ENCODE results near the gene KSR1. TPM values are rescaled to one million over a fixed set of nuclear protein-coding genes. Genes with fewer than 3 reads are reported as not detected.

KSR1 gene
- total and polyA plus RNA-seq, 2 of the 4 experiments (the other 2 are of a cell fraction), result 12.5 to 21.9 TPM

DNA sequence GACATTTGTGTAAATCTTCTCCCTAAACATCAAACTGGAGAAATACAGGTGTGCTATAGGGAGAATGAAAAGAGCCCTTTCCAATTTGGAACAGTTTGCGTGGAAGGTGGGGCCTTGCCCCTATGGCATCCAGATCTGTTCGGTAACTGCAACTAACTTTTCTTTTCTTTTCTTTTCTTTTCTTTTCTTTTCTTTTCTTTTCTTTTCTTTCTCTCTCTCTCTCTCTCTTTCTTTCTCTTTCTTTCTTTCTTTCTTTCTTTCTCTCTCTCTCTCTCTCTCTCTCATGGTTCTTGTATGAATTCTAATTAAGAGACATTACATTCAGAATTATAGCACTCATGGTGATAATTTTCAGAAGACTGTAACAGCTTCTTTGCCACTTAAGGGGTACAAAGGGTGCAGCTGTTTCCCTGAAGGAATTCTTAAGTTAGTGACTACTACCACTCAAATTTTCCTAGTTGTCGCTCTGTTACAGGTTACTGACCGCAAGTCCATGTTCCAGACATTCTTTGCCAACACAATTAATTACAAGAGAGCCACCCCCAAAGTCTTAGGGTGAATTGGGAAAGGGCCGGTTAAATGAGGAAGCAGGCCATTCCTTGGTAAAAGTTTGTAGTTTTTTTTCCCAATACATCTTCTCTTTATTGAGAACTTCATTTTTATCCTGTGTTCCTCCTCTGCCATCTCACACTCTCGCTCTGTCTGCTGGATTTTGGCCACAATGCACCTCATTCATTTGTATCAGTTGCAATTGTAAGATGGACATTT is 69.8 kb downstream of the KSR1 start:
- Histone ChIP-seq H2BK120ac (ENCODE audit: low read depth, low read length) (peak overlapping the region; percentile 75; the same call in 1 of the 2 replicates), H3K9ac (ENCODE audit: low read depth, low read length) (peak overlapping the region; percentile 11; the same call in 1 of the 2 replicates), H3K36me3 (ENCODE audit: control insufficient read depth, insufficient read depth, low read length) (no peaks in the 10 kb centered on the region), H4K5ac (ENCODE audit: low read depth, low read length) (no peak overlapping the region), H2BK5ac (ENCODE audit: low read depth, low read length, poor library complexity, severe bottlenecking) (no peak overlapping the region), H3K56ac (ENCODE audit: extremely low read depth, insufficient read depth, low read length) (no peak overlapping the region), H3K23ac (ENCODE audit: low read depth, low read length) (peak overlapping the region; percentile 70; the same call in 1 of the 2 replicates), H3K79me1 (ENCODE audit: low read depth in 1 of 2, low read length in 2 of 2) (peaks cover 42 to 87% of the 10 kb centered on the region in 2 experiments), H3K18ac (ENCODE audit: low read depth, low read length) (no peak overlapping the region; the same call in 1 of the 2 replicates), H3K4me3 (ENCODE audit: insufficient read depth, low read depth, low read length) (no peak overlapping the region), H3K4ac (ENCODE audit: low read depth, low read length) (peak overlapping the region; percentile 75; the same call in 1 of the 2 replicates), H3K27me3 (ENCODE audit: control insufficient read depth, insufficient read depth, low read length) (no peaks in the 10 kb centered on the region), H2AFZ (replicated peaks; ENCODE audit: low read length, poor library complexity) (no peak overlapping the region), H3K27ac (ENCODE audit: insufficient read depth, low read length) (no peak overlapping the region), H3K4me1 (ENCODE audit: control insufficient read depth, insufficient read depth, low read length) (peaks cover 37% of the 10 kb centered on the region), H2BK20ac (ENCODE audit: low read depth, low read length) (peak overlapping the region; percentile 46; the same call in 1 of the 2 replicates), H4K8ac (ENCODE audit: low read depth in 2 of 2, low read length in 2 of 2) (peak overlapping the region; percentile 4 to 79; a peak in 2 of 4 replicates), H2AK5ac (ENCODE audit: low read depth, low read length) (peak overlapping the region; percentile 74; the same call in 1 of the 2 replicates), H4K91ac (ENCODE audit: insufficient read depth, low read depth, low read length) (peak overlapping the region; percentile 42; the same call in 1 of the 2 replicates), H3K4me2 (ENCODE audit: low read depth, low read length) (peak overlapping the region; percentile 34; the same call in 1 of the 2 replicates), H3K14ac (replicated peaks; ENCODE audit: low read depth, low read length) (peak overlapping the region; percentile 85; the same call in 1 of the 2 replicates), H3K9me3 (ENCODE audit: control insufficient read depth, insufficient read depth, low read length) (no peaks in the 10 kb centered on the region), H4K20me1 (ENCODE audit: insufficient read depth, low read length) (peaks cover 41% of the 10 kb centered on the region), H3K9me1 (ENCODE audit: insufficient read depth, low read length) (peaks cover 29% of the 10 kb centered on the region), H2BK15ac (ENCODE audit: low read depth, low read length) (peak overlapping the region; percentile 49; the same call in 1 of the 3 replicates), H2AK9ac (replicated peaks; ENCODE audit: low read depth, low read length, poor library complexity) (no peak overlapping the region)
- ChIA-PET POLR2A (ENCODE audit: unreplicated experiment) (no interaction called here), CTCF (interaction anchor here (0.7 kb wide), 1 partner anchor 8 kb away, joined by 3 read pairs; no protein-coding TSS in a partner anchor)
- no CpG with 5 or more reads among the region's 6 CpGs for WGBS, 2 experiments (ENCODE audit: extremely low coverage in 2 of 2, insufficient read length in 1 of 2)
- intact Hi-C loops (cut with micrococcal nuclease) (no loop called here), dilution Hi-C loops (cut with HindIII; ENCODE audit: low sequenced_read_pairs, unreplicated experiment) (no loop called here), in situ Hi-C loops (cut with MboI; ENCODE audit: low sequenced_read_pairs) (loop anchor here (25.0 kb wide), 1 partner anchor 811 kb away; the partner anchor contains the start of genes IFT20 and TNFAIP1)
- BruUV-seq (replicated peaks), result no TSS peak
- no peak for ATAC-seq (ENCODE audit: low read depth)
- TF ChIP-seq SMC3 (IDR thresholded peaks at IDR 0.05; ENCODE audit: low read depth, low read length), result no peak
- TF ChIP-seq MXI1 (IDR thresholded peaks at IDR 0.05; ENCODE audit: borderline replicate concordance, low read depth, low read length), result no peak
- no peak for TF ChIP-seq FOS (IDR thresholded peaks at IDR 0.05; ENCODE audit: low read depth, low read length)
- no peak for TF ChIP-seq POLR2A (IDR thresholded peaks at IDR 0.05; ENCODE audit: low read depth, low read length)
- TF ChIP-seq MAZ (IDR thresholded peaks at IDR 0.05; ENCODE audit: borderline replicate concordance, low read depth, low read length), result no peak
- TF ChIP-seq CHD1 (IDR thresholded peaks at IDR 0.05; ENCODE audit: low read depth, low read length), result no peak
- TF ChIP-seq BHLHE40 (IDR thresholded peaks at IDR 0.05; ENCODE audit: low read depth, low read length), result no peak
- TF ChIP-seq NFE2L2 (IDR thresholded peaks at IDR 0.05; ENCODE audit: low read depth, low read length), result no peak
- no peak for TF ChIP-seq RAD21 (IDR thresholded peaks at IDR 0.05; ENCODE audit: low read length)
- TF ChIP-seq RCOR1 (IDR thresholded peaks at IDR 0.05; ENCODE audit: insufficient replicate concordance, low read length), result no peak
- TF ChIP-seq, protein P1, sequence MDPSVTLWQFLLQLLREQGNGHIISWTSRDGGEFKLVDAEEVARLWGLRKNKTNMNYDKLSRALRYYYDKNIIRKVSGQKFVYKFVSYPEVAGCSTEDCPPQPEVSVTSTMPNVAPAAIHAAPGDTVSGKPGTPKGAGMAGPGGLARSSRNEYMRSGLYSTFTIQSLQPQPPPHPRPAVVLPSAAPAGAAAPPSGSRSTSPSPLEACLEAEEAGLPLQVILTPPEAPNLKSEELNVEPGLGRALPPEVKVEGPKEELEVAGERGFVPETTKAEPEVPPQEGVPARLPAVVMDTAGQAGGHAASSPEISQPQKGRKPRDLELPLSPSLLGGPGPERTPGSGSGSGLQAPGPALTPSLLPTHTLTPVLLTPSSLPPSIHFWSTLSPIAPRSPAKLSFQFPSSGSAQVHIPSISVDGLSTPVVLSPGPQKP (IDR thresholded peaks at IDR 0.05; ENCODE audit: borderline replicate concordance, low read depth, low read length), result no peak
- no peak for DNase-seq
